Muscle layer of colon (tissue), 2 donors: ENCODE measurements around the gene TIRAP.

Source experiments
- H3K27ac ChIP-seq: one replicate; pipeline ENCODE4 v1.7.0; 2013; ENCODE audit warnings: low read depth, mild to moderate bottlenecking, low read length, moderate library complexity
- H3K27me3 ChIP-seq, 2 donors: one replicate each; pipeline ENCODE4 v1.7.0; 2013; ENCODE audit warnings: low read length in 2 of 2, mild to moderate bottlenecking in 2 of 2; ENCODE audit not compliant: insufficient read depth in 2 of 2, control insufficient read depth in 1 of 2
- H3K36me3 ChIP-seq: one replicate; pipeline ENCODE4 v1.7.0; 2013; ENCODE audit warnings: mild to moderate bottlenecking, low read length; ENCODE audit not compliant: insufficient read depth
- H3K4me1 ChIP-seq: one replicate; pipeline ENCODE4 v1.7.0; 2013; ENCODE audit warnings: mild to moderate bottlenecking, low read length; ENCODE audit not compliant: insufficient read depth
- H3K4me3 ChIP-seq, 2 donors: one replicate each; pipeline ENCODE4 v1.7.0; 2013; ENCODE audit warnings: low read length in 2 of 2, low read depth in 1 of 2, mild to moderate bottlenecking in 1 of 2, moderate library complexity in 1 of 2
- H3K9ac ChIP-seq: one replicate; pipeline ENCODE4 v1.7.0; 2013; ENCODE audit warnings: low read length
- H3K9me3 ChIP-seq: one replicate; pipeline ENCODE4 v1.7.0; 2013; ENCODE audit warnings: mild to moderate bottlenecking, low read length
- donor health status: abdominal sarcoma.
- donor health status: Adenocarcinoma of cecum.

Gene TIRAP

DNA sequence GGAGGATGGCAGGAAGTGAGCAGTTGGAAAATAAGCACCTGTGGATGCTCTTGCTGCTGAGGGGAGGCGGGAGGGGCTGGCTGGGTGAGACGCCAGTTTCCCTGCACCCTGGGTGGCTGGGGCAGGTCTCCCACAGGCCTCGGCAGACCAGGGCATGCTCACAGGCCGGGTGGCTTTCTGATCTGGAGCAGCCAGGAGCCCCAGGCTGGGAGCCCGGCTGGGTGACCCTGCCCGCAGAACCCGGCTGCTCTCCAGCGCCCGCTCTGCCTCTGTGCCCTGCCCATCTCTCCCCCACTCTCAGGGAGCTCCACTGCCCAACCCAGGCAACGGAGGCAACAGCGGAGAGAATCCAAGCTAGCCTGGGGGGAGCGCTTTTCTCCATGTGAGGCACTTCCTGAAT is 45.6 kb downstream of the TIRAP start:
- no peaks in the 10 kb centered on the region for H3K36me3 ChIP-seq
- no peaks in the 10 kb centered on the region for H3K27me3 ChIP-seq
- H3K9ac ChIP-seq: no peak overlapping the region
- H3K4me1 ChIP-seq: peaks cover 5% of the 10 kb centered on the region
- H3K27ac ChIP-seq: no peak overlapping the region
- no peaks in the 10 kb centered on the region for H3K9me3 ChIP-seq
- no peak overlapping the region for H3K4me3 ChIP-seq

GRCh38 chr11:126328938-126329643 is 46.2 kb downstream of the TIRAP start:
- Histone ChIP-seq H3K4me3 (no peak overlapping the region), H3K9me3 (no peaks in the 10 kb centered on the region), H3K27me3 (no peaks in the 10 kb centered on the region), H3K27ac (no peak overlapping the region), H3K4me1 (peaks cover 5% of the 10 kb centered on the region), H3K36me3 (no peaks in the 10 kb centered on the region), H3K9ac (no peak overlapping the region)

- Histone ChIP-seq H3K9ac (no peak overlapping the region), H3K27me3 (no peaks in the 10 kb centered on the region), H3K36me3 (no peaks in the 10 kb centered on the region), H3K4me3 (no peak overlapping the region), H3K27ac (no peak overlapping the region), H3K9me3 (no peaks in the 10 kb centered on the region), H3K4me1 (peaks cover 5% of the 10 kb centered on the region)
Measured at GRCh38 chr11:126329644-126330211, 46.8 kb downstream of the TIRAP start.

DNA sequence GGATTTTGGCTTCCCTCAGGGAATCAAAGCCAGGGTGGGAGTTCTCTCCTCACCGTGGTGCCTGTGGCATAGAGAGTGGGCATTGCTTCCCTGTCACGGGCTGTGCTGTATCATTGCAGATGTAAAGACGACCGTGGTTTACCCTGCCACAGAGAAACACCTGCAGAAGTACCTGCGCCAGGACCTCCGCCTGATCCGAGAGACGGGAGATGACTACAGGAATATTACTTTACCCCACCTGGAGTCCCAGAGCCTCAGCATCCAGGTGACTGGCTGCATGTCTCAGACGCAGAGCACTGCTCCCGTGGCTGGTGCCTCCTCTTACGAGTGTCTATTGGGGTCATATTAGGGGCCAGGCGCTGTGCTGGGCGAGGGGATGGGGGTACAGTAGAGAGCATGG is 48.4 kb downstream of the TIRAP start:
- H3K36me3 ChIP-seq: no peaks in the 10 kb centered on the region
- no peak overlapping the region for H3K27ac ChIP-seq
- no peak overlapping the region for H3K4me3 ChIP-seq
- peaks cover 5% of the 10 kb centered on the region for H3K4me1 ChIP-seq
- no peak overlapping the region for H3K9ac ChIP-seq
- H3K27me3 ChIP-seq: no peaks in the 10 kb centered on the region
- H3K9me3 ChIP-seq: no peaks in the 10 kb centered on the region

- H3K36me3 ChIP-seq: no peaks in the 10 kb centered on the region
- H3K4me1 ChIP-seq: peaks cover 5% of the 10 kb centered on the region
- no peak overlapping the region for H3K27ac ChIP-seq
- H3K9me3 ChIP-seq: no peaks in the 10 kb centered on the region
- H3K9ac ChIP-seq: no peak overlapping the region
- no peaks in the 10 kb centered on the region for H3K27me3 ChIP-seq
- no peak overlapping the region for H3K4me3 ChIP-seq
Measured at GRCh38 chr11:126332221-126332711, 49.4 kb downstream of the TIRAP start.

GRCh38 chr11:126333142-126333541 is 50.2 kb downstream of the TIRAP start:
- Histone ChIP-seq H3K27me3 (no peaks in the 10 kb centered on the region), H3K9me3 (no peaks in the 10 kb centered on the region), H3K9ac (no peak overlapping the region), H3K27ac (no peak overlapping the region), H3K36me3 (peaks cover 8% of the 10 kb centered on the region), H3K4me1 (peaks cover 5% of the 10 kb centered on the region), H3K4me3 (no peak overlapping the region)

DNA sequence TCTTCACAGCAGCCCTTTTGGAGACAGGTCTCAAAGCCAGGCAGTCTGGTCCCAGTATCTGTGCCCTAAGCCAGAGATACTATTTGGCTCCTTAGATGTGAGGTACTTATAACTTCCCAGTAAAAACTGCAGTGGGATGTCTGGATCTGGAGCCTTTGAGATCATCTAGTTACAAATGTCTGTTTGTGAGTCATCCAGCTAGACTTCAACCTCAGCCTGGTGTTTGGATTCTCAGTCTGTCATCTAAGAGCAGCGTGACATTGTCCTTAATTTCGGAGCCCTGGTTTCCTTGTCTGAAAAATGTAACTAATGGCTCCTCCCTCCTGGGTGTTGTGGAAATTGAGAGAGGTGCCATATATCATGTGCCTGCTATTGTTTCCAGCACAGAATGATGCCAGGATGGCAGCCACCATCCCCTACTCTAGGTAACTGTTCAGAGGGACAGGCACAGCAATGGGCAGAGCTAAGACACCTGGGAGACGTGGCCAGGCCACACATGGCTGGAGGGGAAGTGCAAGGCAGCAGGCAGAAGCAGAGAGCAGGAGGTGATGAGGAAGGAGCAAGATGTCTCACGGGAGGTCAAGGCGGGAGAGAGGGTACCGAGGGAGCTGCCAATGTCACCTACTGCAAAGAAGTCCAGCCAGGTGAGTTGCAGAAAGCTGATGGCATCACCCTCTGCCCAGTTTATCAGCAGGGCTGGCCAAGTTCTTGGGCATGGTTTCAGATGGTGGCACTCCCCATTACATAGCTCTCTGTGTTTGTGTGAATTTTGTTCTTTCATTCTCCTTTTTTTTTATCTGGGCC is 52.0 kb downstream of the TIRAP start:
- no peak overlapping the region for H3K27ac ChIP-seq

DNA sequence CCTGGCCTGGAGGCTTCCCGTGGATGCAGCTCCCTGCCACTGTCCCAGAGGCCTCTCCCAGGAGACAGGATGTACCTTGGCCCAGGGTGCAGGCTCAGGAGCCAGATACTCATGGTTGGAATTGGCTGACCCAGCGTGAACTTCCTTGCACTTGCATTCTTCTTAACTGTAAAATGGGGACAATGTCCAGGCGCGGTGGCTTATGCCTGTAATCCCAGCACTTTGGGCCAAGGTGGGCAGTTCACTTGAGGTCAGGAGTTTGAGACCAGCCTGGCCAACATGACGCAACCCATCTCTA is 52.5 kb downstream of the TIRAP start:
- Histone ChIP-seq H3K4me1 (peaks cover 5% of the 10 kb centered on the region), H3K27me3 (no peaks in the 10 kb centered on the region), H3K27ac (no peak overlapping the region), H3K9me3 (no peaks in the 10 kb centered on the region), H3K36me3 (peaks cover 21% of the 10 kb centered on the region), H3K9ac (no peak overlapping the region), H3K4me3 (no peak overlapping the region)

More for the DNA sequence above, 52.0 kb downstream of the TIRAP start:
- Histone ChIP-seq H3K27me3 (no peaks in the 10 kb centered on the region), H3K4me1 (peaks cover 5% of the 10 kb centered on the region), H3K9me3 (no peaks in the 10 kb centered on the region), H3K36me3 (peaks cover 21% of the 10 kb centered on the region), H3K9ac (no peak overlapping the region), H3K4me3 (no peak overlapping the region)

DNA sequence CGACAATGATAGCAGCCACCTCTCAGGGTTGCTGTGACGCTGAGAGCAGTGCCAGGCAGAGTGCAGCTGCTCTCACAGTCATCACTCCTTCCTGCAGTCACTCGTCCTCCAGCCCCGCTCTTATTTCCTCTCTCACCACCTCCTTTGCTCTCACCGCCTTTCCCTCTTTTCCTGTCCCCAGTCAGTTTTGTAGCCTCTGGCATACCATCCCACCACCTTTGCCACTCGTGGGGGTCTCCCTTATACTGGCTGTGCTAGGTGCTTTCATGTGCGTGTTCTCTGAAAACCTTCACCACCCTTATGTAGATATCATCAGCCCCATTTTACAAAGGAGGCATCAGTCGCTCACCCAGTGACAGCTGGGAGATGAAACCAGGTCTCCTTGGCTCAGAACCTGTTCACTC is 53.2 kb downstream of the TIRAP start:
- H3K27ac ChIP-seq: no peak overlapping the region
- H3K27me3 ChIP-seq: no peaks in the 10 kb centered on the region
- H3K36me3 ChIP-seq: peaks cover 28% of the 10 kb centered on the region
- H3K4me3 ChIP-seq: no peak overlapping the region
- H3K9ac ChIP-seq: no peak overlapping the region
- H3K4me1 ChIP-seq: peaks cover 5% of the 10 kb centered on the region
- H3K9me3 ChIP-seq: no peaks in the 10 kb centered on the region

- H3K4me3 ChIP-seq: no peak overlapping the region
- no peak overlapping the region for H3K9ac ChIP-seq
- no peak overlapping the region for H3K27ac ChIP-seq
- H3K27me3 ChIP-seq: no peaks in the 10 kb centered on the region
- H3K36me3 ChIP-seq: peaks cover 28% of the 10 kb centered on the region
- peaks cover 5% of the 10 kb centered on the region for H3K4me1 ChIP-seq
- no peaks in the 10 kb centered on the region for H3K9me3 ChIP-seq
Measured at GRCh38 chr11:126336671-126337101, 53.8 kb downstream of the TIRAP start.

GRCh38 chr11:126337126-126337473 is 54.2 kb downstream of the TIRAP start:
- no peak overlapping the region for H3K9ac ChIP-seq
- no peaks in the 10 kb centered on the region for H3K9me3 ChIP-seq
- H3K36me3 ChIP-seq: peaks cover 28% of the 10 kb centered on the region
- no peak overlapping the region for H3K27ac ChIP-seq
- no peak overlapping the region for H3K4me3 ChIP-seq
- H3K4me1 ChIP-seq: peaks cover 2% of the 10 kb centered on the region
- no peaks in the 10 kb centered on the region for H3K27me3 ChIP-seq
